GM12878 (cell line): ENCODE data around the gene UBE2O. TPM values are rescaled to one million over a fixed set of nuclear protein-coding genes. Genes with fewer than 3 reads are reported as not detected.

ENCODE experiments used
- CREM ChIP-seq: IDR thresholded peaks from 2 replicates; pipeline ENCODE4 v1.6.1; 2014; ENCODE audit warnings: antibody characterized with exemption, low read depth
- EP300 ChIP-seq, 2 experiments: fragments of 150-350 bp in 1 of 2; IDR thresholded peaks; 2 replicates each; pipeline ENCODE4 v1.6.1; 2011 to 2012; ENCODE audit warnings: low read depth in 2 of 2, low read length in 2 of 2, borderline replicate concordance in 1 of 2, improper control_type of control experiment in 1 of 2, inconsistent platforms in 1 of 2; ENCODE audit not compliant: control insufficient read depth in 1 of 2
- GATAD2B ChIP-seq: fragments of 450-650 bp; conservative IDR thresholded peaks from 2 replicates; pipeline ENCODE4 v1.6.1; 2017; ENCODE audit warnings: low read depth, mild to moderate bottlenecking, moderate library complexity
- HDAC2 ChIP-seq: fragments of 200-600 bp; sonication (generic); IDR thresholded peaks from 2 replicates; pipeline ENCODE4 v1.6.1; 2017
- HDAC6 ChIP-seq: fragments of 200-600 bp; sonication (generic); IDR thresholded peaks from one replicate; pipeline ENCODE4 v1.8.0; 2017; ENCODE audit warnings: antibody characterized with exemption; ENCODE audit not compliant: unreplicated experiment
- IRF5 ChIP-seq: fragments of 450-650 bp; IDR thresholded peaks from 2 replicates; pipeline ENCODE4 v1.6.1; 2017; ENCODE audit warnings: borderline replicate concordance
- KDM1A ChIP-seq: fragments of 200-600 bp; sonication (generic); IDR thresholded peaks from 2 replicates; pipeline ENCODE4 v1.6.1; 2016; ENCODE audit warnings: borderline replicate concordance
- KLF5 ChIP-seq: fragments of 450-650 bp; IDR thresholded peaks from 2 replicates; pipeline ENCODE4 v1.6.1; 2014; ENCODE audit warnings: mild to moderate bottlenecking; ENCODE audit not compliant: partially characterized antibody
- NR2C1 ChIP-seq: fragments of 450-650 bp; IDR thresholded peaks from 2 replicates; pipeline ENCODE4 v1.6.1; 2017; ENCODE audit warnings: antibody characterized with exemption, mild to moderate bottlenecking, moderate library complexity
- PKNOX1 ChIP-seq: fragments of 450-650 bp; IDR thresholded peaks from 2 replicates; pipeline ENCODE4 v1.6.1; 2016; ENCODE audit warnings: mild to moderate bottlenecking
- SP1 ChIP-seq: IDR thresholded peaks from one replicate; pipeline ENCODE4 v1.6.1; 2011; ENCODE audit warnings: low read depth, low read length
- SREBF2 ChIP-seq: IDR thresholded peaks from 2 replicates; pipeline ENCODE4 v1.6.1; 2012; ENCODE audit warnings: mild to moderate bottlenecking, low read length
- YY1 ChIP-seq: IDR thresholded peaks from 2 replicates; pipeline ENCODE4 v1.6.1; 2011; ENCODE audit warnings: low read depth, mild to moderate bottlenecking, low read length
- ZNF274 ChIP-seq: IDR thresholded peaks from one replicate; pipeline ENCODE4 v1.8.0; 2011; ENCODE audit not compliant: insufficient read length, insufficient read depth
- ZSCAN29 ChIP-seq: fragments of 450-650 bp; IDR thresholded peaks from 2 replicates; pipeline ENCODE4 v1.6.1; 2017; ENCODE audit warnings: mild to moderate bottlenecking, moderate library complexity
- polyA plus RNA-seq, 11 experiments: library from polyadenylated mRNA; depleted of rRNA in 4 of 11; unstranded in 6 of 11; stranded (reverse) in 5 of 11; fragments of >200 nt; fragmentation: Nextera tagmentation in 4 of 11; fragmentation: Illumina TruSeq in 1 of 11; extraction: Ambion mirVana in 4 of 11; extraction: Trizol in 1 of 11; gene quantifications; 1 replicate in 1 of 11; 2 replicates in 10 of 11; pipeline versions ENCODE4 v1.2.1 to v1.2.3, GENCODE V29; 2011 to 2016; ENCODE audit warnings: inconsistent platforms in 2 of 11, missing spikeins in 2 of 11, low read depth in 1 of 11
- total RNA-seq, 4 experiments: library from RNA; depleted of rRNA in 3 of 4; stranded (reverse); fragments of >200 nt in 3 of 4; fragmentation: Illumina TruSeq in 1 of 4; extraction: Trizol in 1 of 4; gene quantifications; 2 replicates each; pipeline versions ENCODE4 v1.2.1 to v1.2.3, GENCODE V29; 2013 to 2021
- TF ChIP-seq, protein P1 (sequence below): fragments of 450-650 bp; IDR thresholded peaks from 2 replicates; pipeline ENCODE4 v1.6.1; 2017; ENCODE audit warnings: mild to moderate bottlenecking, low read depth, inconsistent platforms; ENCODE audit not compliant: poor library complexity, severe bottlenecking
- TF ChIP-seq, protein P2 (sequence below): fragments of 450-650 bp; IDR thresholded peaks from 2 replicates; pipeline ENCODE4 v1.6.1; 2017; ENCODE audit warnings: mild to moderate bottlenecking, moderate library complexity
- TF ChIP-seq, protein P3 (sequence below): fragments of 450-650 bp; IDR thresholded peaks from 2 replicates; pipeline ENCODE4 v1.6.1; 2018; ENCODE audit warnings: mild to moderate bottlenecking, low read depth, moderate library complexity; ENCODE audit not compliant: partially characterized antibody

Gene UBE2O
- total and polyA plus RNA-seq, 10 of the 15 experiments (the other 5 are each of a cell fraction or from before 2014, with no cell fraction given) = 2.1 to 39.0 (median 14.1) TPM

- TF ChIP-seq GATAD2B = no peak; the same call in 1 of the 2 replicates
- no peak for TF ChIP-seq KLF5
- TF ChIP-seq, protein P1, sequence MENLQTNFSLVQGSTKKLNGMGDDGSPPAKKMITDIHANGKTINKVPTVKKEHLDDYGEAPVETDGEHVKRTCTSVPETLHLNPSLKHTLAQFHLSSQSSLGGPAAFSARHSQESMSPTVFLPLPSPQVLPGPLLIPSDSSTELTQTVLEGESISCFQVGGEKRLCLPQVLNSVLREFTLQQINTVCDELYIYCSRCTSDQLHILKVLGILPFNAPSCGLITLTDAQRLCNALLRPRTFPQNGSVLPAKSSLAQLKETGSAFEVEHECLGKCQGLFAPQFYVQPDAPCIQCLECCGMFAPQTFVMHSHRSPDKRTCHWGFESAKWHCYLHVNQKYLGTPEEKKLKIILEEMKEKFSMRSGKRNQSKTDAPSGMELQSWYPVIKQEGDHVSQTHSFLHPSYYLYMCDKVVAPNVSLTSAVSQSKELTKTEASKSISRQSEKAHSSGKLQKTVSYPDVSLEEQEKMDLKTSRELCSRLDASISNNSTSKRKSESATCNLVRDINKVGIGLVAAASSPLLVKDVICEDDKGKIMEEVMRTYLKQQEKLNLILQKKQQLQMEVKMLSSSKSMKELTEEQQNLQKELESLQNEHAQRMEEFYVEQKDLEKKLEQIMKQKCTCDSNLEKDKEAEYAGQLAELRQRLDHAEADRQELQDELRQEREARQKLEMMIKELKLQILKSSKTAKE = no peak
- no peak for TF ChIP-seq NR2C1
- TF ChIP-seq YY1 = peak; percentile 73
- no peak for TF ChIP-seq HDAC6
- 0 out of 2 replicates have a peak, but pooled peaks have one; percentile 11 for TF ChIP-seq CREM
- TF ChIP-seq, protein P2, sequence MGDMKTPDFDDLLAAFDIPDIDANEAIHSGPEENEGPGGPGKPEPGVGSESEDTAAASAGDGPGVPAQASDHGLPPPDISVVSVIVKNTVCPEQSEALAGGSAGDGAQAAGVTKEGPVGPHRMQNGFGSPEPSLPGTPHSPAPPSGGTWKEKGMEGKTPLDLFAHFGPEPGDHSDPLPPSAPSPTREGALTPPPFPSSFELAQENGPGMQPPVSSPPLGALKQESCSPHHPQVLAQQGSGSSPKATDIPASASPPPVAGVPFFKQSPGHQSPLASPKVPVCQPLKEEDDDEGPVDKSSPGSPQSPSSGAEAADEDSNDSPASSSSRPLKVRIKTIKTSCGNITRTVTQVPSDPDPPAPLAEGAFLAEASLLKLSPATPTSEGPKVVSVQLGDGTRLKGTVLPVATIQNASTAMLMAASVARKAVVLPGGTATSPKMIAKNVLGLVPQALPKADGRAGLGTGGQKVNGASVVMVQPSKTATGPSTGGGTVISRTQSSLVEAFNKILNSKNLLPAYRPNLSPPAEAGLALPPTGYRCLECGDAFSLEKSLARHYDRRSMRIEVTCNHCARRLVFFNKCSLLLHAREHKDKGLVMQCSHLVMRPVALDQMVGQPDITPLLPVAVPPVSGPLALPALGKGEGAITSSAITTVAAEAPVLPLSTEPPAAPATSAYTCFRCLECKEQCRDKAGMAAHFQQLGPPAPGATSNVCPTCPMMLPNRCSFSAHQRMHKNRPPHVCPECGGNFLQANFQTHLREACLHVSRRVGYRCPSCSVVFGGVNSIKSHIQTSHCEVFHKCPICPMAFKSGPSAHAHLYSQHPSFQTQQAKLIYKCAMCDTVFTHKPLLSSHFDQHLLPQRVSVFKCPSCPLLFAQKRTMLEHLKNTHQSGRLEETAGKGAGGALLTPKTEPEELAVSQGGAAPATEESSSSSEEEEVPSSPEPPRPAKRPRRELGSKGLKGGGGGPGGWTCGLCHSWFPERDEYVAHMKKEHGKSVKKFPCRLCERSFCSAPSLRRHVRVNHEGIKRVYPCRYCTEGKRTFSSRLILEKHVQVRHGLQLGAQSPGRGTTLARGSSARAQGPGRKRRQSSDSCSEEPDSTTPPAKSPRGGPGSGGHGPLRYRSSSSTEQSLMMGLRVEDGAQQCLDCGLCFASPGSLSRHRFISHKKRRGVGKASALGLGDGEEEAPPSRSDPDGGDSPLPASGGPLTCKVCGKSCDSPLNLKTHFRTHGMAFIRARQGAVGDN = peak; percentile 62
- no peak for TF ChIP-seq HDAC2
- no peak for TF ChIP-seq PKNOX1
- TF ChIP-seq KDM1A = no peak
- TF ChIP-seq, protein P3, sequence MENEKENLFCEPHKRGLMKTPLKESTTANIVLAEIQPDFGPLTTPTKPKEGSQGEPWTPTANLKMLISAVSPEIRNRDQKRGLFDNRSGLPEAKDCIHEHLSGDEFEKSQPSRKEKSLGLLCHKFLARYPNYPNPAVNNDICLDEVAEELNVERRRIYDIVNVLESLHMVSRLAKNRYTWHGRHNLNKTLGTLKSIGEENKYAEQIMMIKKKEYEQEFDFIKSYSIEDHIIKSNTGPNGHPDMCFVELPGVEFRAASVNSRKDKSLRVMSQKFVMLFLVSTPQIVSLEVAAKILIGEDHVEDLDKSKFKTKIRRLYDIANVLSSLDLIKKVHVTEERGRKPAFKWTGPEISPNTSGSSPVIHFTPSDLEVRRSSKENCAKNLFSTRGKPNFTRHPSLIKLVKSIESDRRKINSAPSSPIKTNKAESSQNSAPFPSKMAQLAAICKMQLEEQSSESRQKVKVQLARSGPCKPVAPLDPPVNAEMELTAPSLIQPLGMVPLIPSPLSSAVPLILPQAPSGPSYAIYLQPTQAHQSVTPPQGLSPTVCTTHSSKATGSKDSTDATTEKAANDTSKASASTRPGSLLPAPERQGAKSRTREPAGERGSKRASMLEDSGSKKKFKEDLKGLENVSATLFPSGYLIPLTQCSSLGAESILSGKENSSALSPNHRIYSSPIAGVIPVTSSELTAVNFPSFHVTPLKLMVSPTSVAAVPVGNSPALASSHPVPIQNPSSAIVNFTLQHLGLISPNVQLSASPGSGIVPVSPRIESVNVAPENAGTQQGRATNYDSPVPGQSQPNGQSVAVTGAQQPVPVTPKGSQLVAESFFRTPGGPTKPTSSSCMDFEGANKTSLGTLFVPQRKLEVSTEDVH = no peak
- TF ChIP-seq EP300 (IDR thresholded peaks at IDR 0.05; ENCODE audit: borderline replicate concordance in 1 of 2, control insufficient read depth in 1 of 2, low read depth in 2 of 2, low read length in 2 of 2) = no peak
- no peak for TF ChIP-seq ZSCAN29
- no peak for TF ChIP-seq IRF5
- no peak for TF ChIP-seq ZNF274
- no peak for TF ChIP-seq SP1
- TF ChIP-seq SREBF2 = no peak
Measured at GRCh38 chr17:76385892-76386786, 66.8 kb downstream of the UBE2O start (continued).
